GM18951 (cell line): ENCODE measurements around the gene TBC1D21.

Experiments used
- POLR2A ChIP-seq: IDR thresholded peaks from 4 replicates; pipeline ENCODE4 v1.6.1; 2011; ENCODE audit warnings: mild to moderate bottlenecking; ENCODE audit not compliant: insufficient read length, insufficient read depth; ENCODE audit errors: extremely low read depth
- in situ Hi-C: fragments of 300-500 bp; cut with MboI; formaldehyde crosslinking; loops from one replicate; pipeline ENCODE4 v1.12.0; 2022; ENCODE audit warnings: low sequenced_read_pairs, mixed read lengths, inconsistent platforms; ENCODE audit not compliant: unreplicated experiment

The TBC1D21 gene

DNA sequence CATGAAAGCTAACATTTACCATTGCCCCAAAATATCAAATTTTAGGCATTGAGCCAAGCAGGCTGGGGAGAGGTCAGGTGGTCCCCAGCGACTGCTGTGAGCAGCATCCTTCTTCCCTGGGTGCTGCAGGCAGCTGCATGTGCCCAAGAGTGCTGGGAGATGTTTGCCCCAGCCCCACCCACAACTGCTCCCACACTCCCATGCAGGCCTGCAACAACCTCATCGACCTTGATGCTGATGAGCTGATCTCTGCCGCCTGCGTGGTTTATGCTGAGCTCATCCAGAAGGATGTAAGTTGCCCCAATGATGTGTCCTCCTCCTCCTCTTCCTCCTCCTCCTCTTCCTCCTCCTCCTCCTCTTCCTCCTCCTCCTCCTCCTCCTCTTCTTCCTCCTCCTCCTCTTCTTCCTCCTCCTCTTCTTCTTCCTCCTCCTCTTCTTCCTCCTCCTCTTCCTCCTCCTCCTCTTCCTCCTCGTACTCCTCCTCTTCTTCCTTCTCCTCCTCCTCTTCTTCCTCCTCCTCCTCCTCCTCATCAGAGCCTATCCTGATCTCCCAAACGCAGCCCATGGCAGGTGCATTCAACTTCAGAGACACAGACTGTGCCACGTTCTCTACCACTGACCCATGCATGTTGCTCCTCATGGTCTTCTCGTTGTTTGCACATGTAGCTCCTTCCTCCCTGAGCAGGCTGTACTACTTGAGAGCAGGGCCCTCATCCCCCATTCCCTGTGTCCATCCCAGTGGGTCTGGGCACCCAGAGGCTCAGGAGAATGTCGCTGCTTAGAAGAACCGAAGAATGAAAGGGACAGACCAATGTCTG lies 15.1 kb downstream of the TBC1D21 start:
- TF ChIP-seq POLR2A, result no peak
- in situ Hi-C loops, result no loop called here

GRCh38 chr15:73889053-73889761 lies 15.8 kb downstream of the TBC1D21 start:
- TF ChIP-seq POLR2A, result no peak
- in situ Hi-C loops, result no loop called here

DNA sequence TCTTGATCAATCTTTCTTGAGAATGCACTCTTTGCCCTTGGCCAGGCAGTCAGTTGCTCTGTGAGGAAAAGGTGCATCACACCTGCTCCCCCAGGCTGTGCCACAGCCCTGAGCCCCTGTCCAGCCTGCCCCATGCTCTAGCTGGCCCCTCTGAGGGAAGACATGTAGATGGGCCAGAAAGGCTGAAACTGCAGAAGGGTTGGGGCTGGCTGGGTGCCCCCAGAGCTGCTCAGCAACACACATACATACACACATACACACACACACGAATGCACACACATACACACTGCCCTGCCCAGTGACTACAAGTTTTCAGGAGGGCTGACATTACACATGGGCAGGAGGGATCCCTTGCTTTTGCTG lies 16.4 kb downstream of the TBC1D21 start:
- no peak for TF ChIP-seq POLR2A
- in situ Hi-C loops, result no loop called here

GRCh38 chr15:73891328-73892315 lies 18.3 kb downstream of the TBC1D21 start:
- in situ Hi-C loops, result no loop called here
- no peak for TF ChIP-seq POLR2A

GRCh38 chr15:73892446-73893226 lies 19.3 kb downstream of the TBC1D21 start:
- in situ Hi-C loops, result no loop called here
- no peak for TF ChIP-seq POLR2A

DNA sequence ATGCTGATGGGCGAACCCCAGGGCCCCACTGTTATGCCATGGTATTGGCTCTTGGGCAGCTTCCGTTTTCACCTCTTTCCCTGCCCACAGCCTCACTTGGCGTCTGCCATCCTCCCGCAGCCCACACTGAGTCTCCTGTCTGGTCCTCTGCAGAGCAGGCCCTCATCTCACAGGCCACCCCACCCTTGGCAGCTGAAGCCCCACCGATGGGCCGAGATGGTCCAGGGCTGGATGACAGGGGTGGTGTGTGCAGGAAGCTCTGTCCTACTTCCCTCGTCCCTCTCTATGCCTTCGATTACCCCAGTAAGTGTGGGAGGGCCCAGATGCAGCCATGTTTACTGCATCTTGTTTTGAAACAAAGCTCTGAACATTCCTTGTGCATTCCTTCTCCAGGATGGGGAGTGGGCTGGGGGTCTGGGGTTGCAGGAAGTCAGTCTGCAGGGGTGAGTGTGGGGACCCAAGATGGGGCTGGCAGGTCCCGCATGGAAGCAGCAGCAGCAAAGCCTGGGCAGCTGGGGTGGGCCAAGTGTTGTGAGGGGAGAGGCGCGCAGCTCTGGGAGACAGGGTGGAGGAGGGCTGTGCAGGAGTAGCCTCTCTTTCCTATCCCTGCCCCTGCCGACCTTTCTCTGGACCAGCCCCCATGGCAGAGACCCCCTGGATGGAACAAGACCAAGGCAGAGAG lies 20.9 kb downstream of the TBC1D21 start:
- in situ Hi-C loops, result no loop called here
- TF ChIP-seq POLR2A, result no peak

- TF ChIP-seq POLR2A, result no peak
- in situ Hi-C loops, result no loop called here
These were observed 24.3 kb downstream of the TBC1D21 start for GRCh38 chr15:73897441-73898261.

- in situ Hi-C loops, result no loop called here
- no peak for TF ChIP-seq POLR2A
These were observed 26.1 kb downstream of the TBC1D21 start for GRCh38 chr15:73899197-73900094.

- TF ChIP-seq POLR2A, result no peak
- in situ Hi-C loops, result no loop called here
These were observed 26.8 kb downstream of the TBC1D21 start for GRCh38 chr15:73900095-73900712.
